HuH-7 (cell line): ENCODE data around the gene IFITM10.
A peak's percentile ranks its signal among the peaks of the same experiment; 100 is the strongest.
"Not testable (repeated sequence)": the region's sequence is repeated elsewhere in the genome, so short reads cannot be mapped to it uniquely, and the experiment has no call there.

Experiments used
- DNase-seq: peaks from one replicate; pipeline ENCODE4 v3.0.0; 2011; ENCODE audit warnings: low spot score

The IFITM10 gene

DNA sequence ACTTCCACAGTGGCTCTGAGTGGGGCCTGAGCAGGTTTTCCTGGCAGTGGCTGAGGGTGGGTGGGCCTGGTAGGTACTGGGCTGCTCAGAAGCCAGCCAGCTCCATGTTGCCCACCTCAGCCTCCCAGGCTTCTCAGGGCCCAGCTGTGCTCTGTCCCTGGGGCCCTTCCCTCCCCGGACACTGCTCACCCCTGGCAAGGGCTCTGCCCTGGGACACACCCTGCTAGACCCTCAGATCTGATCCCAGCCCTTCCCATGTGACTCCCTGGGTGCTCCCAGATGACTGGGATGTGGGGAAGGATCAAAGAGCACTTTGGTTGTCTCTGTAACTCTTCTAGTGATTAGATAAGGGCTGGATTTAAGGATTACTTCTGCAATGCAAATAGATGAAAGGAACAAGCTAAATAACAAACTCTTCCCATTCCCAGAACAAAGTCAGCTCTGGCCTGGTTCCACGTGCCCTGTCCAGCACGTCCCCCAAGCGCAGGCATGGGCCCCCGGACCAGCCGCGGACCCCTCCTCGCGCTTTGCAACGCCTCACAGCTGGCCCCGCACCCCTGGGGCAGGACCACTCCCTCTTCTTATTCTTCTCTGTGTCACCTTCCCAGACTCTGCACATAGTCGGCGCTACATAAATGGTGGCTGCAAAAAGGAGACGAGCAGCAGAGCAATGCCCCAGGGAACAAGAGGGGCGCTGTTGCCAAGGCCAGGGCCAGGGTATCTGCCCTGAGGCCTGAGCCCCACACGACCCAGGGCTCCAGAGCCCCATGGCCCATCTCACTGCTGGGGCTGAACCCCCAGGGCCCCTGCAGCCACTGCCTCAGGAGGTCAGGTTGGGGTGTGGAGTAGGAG is 59.1 kb downstream of the IFITM10 start:
- peak; percentile 81 for DNase-seq

DNA sequence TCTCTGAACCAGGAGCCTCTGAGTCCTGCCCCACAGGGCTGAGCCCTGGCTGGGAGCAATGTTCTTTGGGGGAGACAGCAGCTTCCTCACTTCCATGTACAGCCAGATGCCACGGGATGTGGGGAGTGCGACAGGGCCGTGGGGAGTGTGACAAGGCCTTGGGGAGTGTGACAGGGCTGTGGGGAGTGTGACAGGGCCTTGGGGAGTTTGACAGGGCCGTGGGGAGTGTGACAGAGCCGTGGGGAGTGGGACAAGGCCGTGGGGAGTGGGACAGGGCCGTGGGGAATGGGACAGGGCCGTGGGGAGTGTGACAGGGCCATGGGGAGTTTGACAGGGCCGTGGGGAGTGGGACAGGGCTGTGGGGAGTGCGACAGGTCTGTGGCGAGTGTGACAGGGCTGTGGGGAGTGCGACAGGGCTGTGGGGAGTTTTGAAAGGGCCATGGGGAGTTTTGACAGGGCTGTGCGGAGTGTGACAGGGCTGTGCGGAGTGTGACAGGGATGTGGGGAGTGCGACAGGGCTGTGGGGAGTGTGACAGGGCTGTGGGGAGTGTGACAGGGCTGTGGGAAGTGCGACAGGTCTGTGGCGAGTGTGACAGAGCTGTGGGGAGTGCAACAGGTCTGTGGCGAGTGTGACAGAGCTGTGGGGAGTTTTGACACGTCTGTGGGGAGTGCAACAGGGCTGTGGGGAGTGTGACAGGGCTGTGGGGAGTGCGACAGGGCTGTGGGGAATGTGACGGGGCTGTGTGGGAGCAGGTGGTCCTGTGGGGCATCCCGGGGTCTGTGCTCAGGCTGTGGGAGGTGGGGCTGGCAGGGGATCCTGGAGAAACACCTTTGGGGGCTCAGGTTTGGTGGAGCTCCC is 60.0 kb downstream of the IFITM10 start:
- no peak for DNase-seq

DNA sequence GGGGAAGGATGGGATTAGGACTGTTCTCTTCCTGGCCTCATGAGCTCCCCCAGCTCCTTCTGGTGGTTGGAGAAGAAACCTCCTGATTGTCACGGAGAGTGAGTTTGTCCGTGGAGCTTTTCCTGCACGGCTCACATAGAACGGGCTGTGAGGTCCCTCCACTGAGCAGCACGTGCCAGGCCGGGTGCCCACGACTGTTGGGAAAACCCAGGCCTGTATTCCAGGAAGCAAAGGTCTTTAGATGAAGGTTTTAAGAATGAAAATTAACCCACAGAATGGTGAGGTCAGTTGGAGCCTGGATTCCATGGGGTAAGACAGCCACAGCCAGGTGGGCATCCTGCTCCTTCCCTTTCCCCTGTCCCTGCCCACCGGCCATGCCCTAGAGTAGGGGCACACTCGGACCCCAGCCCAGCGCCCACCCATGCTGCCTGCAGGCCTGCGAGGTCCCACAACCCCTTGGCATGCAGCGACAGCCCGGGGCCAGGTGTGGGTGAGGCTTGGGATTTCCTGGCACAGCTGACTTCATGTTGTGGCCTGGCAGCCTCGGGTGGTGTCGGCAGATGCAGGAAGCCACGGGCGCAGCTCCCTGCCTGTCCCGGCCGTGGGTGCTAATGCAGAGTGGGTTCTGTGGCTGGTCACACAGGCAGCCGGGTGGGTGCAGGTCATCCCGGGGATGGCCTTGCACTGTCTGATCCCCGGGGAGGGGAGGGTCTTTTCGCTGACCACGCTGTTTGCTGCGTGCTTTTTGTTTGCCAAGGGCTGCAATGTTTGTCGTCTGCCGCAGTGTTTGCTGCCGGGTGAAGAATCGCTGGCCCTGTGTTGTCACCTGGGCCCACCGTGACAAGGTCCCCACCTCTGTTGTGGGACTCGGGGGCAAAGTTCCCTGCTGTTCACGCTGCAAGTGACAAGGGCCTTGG is 60.9 kb downstream of the IFITM10 start:
- not testable (repeated sequence) for DNase-seq

DNA sequence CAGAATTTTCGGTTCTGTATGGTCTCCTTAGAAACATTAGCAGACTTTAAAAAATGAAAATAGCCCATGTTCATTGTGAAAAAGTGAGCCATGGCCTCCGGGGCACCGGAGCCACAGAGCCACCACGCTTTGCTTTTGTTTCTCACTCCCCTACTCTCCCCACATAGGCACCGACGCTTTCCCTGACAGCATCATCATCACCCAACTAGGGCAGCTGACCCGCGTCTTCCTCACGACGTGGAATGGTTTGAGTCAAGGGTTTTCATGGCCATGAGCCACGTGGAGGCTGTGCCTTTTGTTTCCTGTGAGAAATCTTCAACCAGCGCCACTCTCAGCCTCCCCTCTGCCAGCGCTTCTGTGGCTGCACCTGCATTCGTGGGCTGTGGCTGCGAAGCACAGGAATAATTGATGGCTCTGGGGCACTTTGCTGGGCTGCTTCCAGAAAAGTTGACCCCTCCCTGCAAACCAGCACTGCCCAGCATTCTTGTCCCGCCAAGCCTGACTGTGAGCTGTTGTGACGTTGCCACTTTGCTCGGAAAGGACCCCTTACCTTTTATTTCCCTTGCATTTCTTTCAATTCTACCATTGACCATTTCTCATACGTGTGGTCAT is 62.0 kb downstream of the IFITM10 start:
- not testable (repeated sequence) for DNase-seq

DNA sequence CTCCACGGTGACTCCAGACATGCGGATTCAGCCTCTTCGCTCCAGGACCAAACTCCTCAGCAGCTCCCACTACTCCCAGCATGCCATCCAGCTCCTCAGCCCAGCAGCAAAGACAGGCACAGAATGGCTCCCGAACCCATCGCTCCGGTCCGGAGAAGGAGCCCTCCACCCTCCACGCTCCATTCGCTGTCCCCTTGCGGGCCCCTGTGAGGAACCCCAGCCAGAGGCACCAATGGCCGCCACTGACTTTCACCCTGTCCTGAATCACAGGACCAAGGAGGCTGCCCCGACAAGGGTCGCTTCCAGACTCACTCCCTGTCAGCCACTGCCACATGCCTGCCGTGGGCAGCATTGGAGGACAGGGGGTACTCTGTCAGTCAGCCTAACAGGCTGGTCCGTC is 64.2 kb downstream of the IFITM10 start:
- DNase-seq, result not testable (repeated sequence)

DNA sequence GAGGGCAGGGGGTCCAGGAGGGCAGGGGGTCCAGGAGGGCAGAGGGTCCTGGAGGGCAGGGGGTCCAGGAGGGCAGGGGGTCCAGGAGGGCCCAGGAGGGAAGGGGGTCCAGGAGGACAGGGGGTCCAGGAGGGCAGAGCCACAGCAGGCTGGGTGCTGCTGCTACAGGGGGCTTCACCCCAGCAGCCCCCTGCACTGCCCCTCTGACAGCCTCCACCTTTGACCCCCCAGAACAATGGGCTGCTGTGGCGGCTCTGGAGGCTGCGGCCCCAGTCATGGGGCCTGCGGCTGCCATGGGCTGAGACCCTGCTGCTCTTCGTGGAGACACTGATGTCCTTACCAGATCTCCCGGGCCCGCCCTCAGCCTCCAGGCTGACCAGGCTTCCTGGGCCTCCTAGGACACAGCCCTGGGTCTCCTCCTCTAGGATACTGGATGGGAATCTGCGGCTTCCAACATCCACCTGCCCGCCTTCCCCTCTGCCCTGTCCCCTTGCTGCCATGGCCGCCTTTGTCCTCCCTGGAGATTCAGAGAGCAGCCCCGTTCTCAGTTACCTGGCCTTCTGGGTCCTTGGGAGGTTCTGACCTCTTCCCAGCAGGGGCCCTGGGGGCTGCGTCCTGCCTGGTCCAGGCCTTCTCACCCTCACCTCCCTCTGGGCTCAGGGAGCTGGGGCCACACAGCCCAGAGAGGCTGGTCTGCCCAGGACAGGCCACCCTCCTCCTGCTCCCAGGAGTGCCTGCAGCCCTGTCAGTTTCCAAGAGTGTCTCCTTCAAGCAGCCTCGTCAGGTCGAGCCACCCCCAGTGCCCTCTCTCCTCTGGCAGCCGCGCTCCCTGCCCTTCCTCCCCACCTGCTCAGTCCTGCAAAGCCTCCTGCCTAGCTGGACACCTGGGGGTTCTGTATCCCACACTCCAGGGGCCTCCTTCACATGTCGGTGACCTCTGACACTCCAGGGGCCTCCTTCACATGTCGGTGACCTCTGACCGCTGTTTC is 65.2 kb downstream of the IFITM10 start:
- DNase-seq, result not testable (repeated sequence)

DNA sequence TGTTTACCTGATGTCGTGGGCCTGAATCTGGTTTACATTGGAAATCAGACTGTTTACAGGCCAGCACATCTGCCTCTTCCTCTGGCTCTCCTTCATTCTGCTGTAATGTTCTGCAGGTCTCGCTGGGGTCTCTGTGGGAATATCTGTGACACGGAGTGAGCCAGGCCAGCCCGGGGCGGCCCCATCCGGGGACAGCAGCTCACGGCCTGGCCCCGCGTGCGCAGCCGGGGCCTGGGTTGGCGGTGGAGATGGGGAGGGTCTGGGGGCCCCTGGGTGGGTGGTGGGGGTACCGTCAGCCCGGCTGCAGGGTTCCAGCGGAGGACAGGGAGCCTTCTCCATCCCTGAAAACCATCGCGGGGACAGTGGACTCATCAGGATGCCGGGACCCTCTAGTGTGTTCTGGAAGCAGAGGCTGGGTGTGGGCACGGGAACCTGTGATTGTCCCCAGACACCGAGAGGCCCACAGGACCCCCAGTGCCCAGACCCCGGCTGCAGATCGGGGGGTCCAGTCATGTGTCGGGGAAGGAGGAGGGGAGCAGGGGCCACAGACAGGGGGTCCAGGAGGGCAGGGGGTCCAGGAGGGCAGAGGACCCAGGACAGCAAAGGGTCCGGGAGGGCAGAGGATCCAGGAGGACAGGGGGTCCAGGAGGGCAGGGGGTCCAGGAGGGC is 66.4 kb downstream of the IFITM10 start:
- DNase-seq, result not testable (repeated sequence)

DNA sequence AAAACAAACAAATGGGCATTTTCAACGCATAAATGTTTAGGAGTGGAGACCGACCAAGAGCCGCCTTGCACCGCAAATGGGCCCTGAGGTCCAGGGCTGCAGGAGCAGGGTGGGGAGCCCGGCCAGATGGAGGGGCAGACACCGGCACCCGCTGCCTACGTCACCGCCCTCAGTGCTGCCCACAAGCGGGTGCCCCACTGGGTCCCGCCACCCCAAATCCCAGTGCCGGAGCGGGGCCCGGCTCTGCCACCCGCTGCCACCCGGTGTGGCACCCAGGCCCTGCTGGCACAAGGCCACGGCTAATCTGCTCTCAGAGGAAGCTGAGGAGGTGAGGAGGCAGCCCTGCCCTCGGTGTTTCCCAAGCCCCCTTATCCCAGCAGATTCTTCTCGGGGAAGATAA is 67.2 kb downstream of the IFITM10 start:
- not testable (repeated sequence) for DNase-seq
